ENCODE measurements around the gene ZMIZ1.

DNA sequence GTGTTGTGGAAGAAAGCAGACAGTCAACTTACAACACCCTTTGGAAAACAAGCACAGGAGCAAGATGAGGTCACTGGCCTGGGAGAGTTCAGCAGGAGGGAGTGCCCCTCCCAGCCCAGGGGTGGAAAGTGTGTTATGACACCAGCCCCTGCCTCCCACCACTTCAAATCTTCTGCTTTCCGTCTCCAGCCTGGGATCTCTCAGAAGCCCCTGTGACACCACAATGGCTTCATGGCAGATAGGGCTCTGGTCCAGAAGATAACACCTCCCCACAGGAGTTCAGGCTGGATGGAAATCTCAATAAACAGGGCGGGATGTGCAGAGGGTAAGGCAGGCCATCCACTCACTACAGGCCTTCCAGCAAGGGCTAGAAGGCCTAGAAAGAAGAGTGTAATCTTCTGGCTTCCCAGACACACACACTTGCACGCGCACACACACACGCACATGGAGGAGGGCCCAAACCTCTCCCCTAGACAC is 48.7 kb upstream of the ZMIZ1 start:
- no peak for TF ChIP-seq POLR2A (IDR thresholded peaks at IDR 0.05)
- TF ChIP-seq, protein P1, sequence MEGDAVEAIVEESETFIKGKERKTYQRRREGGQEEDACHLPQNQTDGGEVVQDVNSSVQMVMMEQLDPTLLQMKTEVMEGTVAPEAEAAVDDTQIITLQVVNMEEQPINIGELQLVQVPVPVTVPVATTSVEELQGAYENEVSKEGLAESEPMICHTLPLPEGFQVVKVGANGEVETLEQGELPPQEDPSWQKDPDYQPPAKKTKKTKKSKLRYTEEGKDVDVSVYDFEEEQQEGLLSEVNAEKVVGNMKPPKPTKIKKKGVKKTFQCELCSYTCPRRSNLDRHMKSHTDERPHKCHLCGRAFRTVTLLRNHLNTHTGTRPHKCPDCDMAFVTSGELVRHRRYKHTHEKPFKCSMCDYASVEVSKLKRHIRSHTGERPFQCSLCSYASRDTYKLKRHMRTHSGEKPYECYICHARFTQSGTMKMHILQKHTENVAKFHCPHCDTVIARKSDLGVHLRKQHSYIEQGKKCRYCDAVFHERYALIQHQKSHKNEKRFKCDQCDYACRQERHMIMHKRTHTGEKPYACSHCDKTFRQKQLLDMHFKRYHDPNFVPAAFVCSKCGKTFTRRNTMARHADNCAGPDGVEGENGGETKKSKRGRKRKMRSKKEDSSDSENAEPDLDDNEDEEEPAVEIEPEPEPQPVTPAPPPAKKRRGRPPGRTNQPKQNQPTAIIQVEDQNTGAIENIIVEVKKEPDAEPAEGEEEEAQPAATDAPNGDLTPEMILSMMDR (IDR thresholded peaks at IDR 0.05), result no peak
